ENCODE measurements around the gene STX7. TPM values are rescaled to one million over a fixed set of nuclear protein-coding genes. Genes with fewer than 3 reads are reported as not detected.

The STX7 gene
- total and polyA plus RNA-seq, 11 donors: 6.7 to 78.8 (median 51.3) TPM

- Histone ChIP-seq H3K27me3 (peaks cover 0 to 19% (median 0%) of the 10 kb centered on the region in 9 donors), H3K4me3 (no peak overlapping the region), H3K27ac (no peak overlapping the region), H3K36me3 (no peaks in the 10 kb centered on the region), H3K4me1 (no peaks in the 10 kb centered on the region), H3K9me3 (no peaks in the 10 kb centered on the region)
- intact Hi-C loops (cut with DNase I): no loop called here
- WGBS, 4 donors: 81 to 91% (median 83%) methylated on average over 4 of the region's 4 CpGs
- ATAC-seq (no peak), DNase-seq (no peak)
- TF ChIP-seq POLR2A (IDR thresholded peaks at IDR 0.05) (no peak), CTCF (IDR thresholded peaks at IDR 0.05) (no peak)
Measured at GRCh38 chr6:132548746-132549463, 36.0 kb upstream of the STX7 start.

- intact Hi-C loops (cut with DNase I): no loop called here
- Histone ChIP-seq H3K9me3 (no peaks in the 10 kb centered on the region), H3K4me1 (no peaks in the 10 kb centered on the region), H3K27me3 (peaks cover 0 to 18% (median 0%) of the 10 kb centered on the region in 9 donors), H3K36me3 (no peaks in the 10 kb centered on the region), H3K27ac (no peak overlapping the region), H3K4me3 (no peak overlapping the region)
- DNase-seq: no peak
- TF ChIP-seq POLR2A (IDR thresholded peaks at IDR 0.05) (no peak), CTCF (IDR thresholded peaks at IDR 0.05) (no peak)
- no peak for ATAC-seq
Measured at GRCh38 chr6:132544826-132545225, 31.9 kb upstream of the STX7 start.

DNA sequence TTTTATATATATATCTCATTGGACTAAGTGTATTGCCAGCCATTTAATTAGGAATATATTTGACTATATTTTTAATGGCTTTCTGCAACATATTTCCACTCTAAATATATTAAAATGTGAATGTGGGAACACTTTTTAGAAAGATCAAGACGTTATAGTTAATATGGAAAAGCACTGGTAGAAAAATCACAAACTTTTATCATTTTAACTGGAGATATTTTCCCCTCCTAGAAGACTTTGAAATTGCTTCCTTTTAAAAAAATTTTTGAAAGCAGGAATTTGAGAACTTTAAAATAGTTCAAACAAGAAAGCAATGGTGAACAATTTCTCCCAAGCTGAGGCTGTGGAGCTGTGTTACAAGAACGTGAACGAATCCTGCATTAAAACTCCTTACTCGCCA lies 25.1 kb upstream of the STX7 start, which contains the start of gene TAAR9:
Gene TAAR9, plus strand, starts transcription at position 301 of the 400 bp plus-strand sequence. Its CDS starts 13 bp downstream, at position 314.
- intact Hi-C loops (cut with DNase I): loop anchor here in 6 of 10 donors (10.0 kb wide), 6 partner anchors 127 to 1387 kb away; partner anchors contain the start of gene SLC18B1 (in 2 of the 6)

More for the DNA sequence above, 25.1 kb upstream of the STX7 start, which contains the start of gene TAAR9:
- Histone ChIP-seq H3K9me3 (peaks cover 0 to 8% (median 0%) of the 10 kb centered on the region in 12 donors), H3K27ac (no peak within 1 kb of the TSS), H3K27me3 (peaks cover 0 to 30% (median 8%) of the 10 kb centered on the region in 9 donors), H3K4me1 (no peaks in the 10 kb centered on the region), H3K4me3 (no peak within 1 kb of the TSS), H3K36me3 (no peaks in the 10 kb centered on the region)
- ATAC-seq (no peak), DNase-seq (no peak)
- TF ChIP-seq CTCF (IDR thresholded peaks at IDR 0.05): no peak
- TF ChIP-seq POLR2A (IDR thresholded peaks at IDR 0.05): no peak
- 75 to 79% (median 76%) methylated on average over 4 of the region's 4 CpGs for WGBS, 4 donors
